NB4 (cell line): ENCODE results near the gene PDYN.

Source experiments
- CTCF ChIP-seq: IDR thresholded peaks from one replicate; pipeline ENCODE4 v1.5.1; 2012; ENCODE audit warnings: low read depth, low read length
- MYC ChIP-seq: IDR thresholded peaks from 2 replicates; pipeline ENCODE4 v1.6.1; 2011; ENCODE audit warnings: low read depth, low read length
- POLR2A ChIP-seq: IDR thresholded peaks from 2 replicates; pipeline ENCODE4 v1.6.1; 2011; ENCODE audit warnings: mild to moderate bottlenecking; ENCODE audit not compliant: insufficient read length; ENCODE audit errors: extremely low read depth
- TF ChIP-seq, protein P1 (sequence below): IDR thresholded peaks from 2 replicates; pipeline ENCODE4 v1.6.1; 2011; ENCODE audit warnings: low read depth, low read length

DNA sequence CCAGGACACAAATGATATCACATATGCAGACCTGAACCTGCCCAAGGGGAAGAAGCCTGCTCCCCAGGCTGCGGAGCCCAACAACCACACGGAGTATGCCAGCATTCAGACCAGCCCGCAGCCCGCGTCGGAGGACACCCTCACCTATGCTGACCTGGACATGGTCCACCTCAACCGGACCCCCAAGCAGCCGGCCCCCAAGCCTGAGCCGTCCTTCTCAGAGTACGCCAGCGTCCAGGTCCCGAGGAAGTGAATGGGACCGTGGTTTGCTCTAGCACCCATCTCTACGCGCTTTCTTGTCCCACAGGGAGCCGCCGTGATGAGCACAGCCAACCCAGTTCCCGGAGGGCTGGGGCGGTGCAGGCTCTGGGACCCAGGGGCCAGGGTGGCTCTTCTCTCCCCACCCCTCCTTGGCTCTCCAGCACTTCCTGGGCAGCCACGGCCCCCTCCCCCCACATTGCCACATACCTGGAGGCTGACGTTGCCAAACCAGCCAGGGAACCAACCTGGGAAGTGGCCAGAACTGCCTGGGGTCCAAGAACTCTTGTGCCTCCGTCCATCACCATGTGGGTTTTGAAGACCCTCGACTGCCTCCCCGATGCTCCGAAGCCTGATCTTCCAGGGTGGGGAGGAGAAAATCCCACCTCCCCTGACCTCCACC is 56.4 kb downstream of the PDYN start:
- TF ChIP-seq CTCF, result no peak
- TF ChIP-seq MYC, result no peak
- no peak for TF ChIP-seq POLR2A
- TF ChIP-seq, protein P1, sequence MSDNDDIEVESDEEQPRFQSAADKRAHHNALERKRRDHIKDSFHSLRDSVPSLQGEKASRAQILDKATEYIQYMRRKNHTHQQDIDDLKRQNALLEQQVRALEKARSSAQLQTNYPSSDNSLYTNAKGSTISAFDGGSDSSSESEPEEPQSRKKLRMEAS, result no peak
